Lower leg skin (tissue), 4 donors: ENCODE results near the gene ABL1. TPM values are rescaled to one million over a fixed set of nuclear protein-coding genes. Genes with fewer than 3 reads are reported as not detected.

Experiments
- DNase-seq, 2 donors: peaks; one replicate each; pipeline ENCODE4 v3.0.0-alpha.2; 2019; ENCODE audit warnings: low spot score in 2 of 2
- H3K4me3 ChIP-seq: fragments of 200-600 bp; sonication (generic); 2 replicates; pipeline ENCODE4 v1.5.1; 2017; ENCODE audit warnings: mild to moderate bottlenecking, low read depth; ENCODE audit not compliant: poor library complexity, severe bottlenecking
- POLR2A ChIP-seq, 2 donors: fragments of 450-650 bp; IDR thresholded peaks; one replicate each; pipeline ENCODE4 v1.6.1; 2016 to 2017; ENCODE audit warnings: antibody characterized with exemption in 2 of 2, mild to moderate bottlenecking in 1 of 2, moderate library complexity in 1 of 2
- WGBS, 2 donors: methylation state at CpG; one replicate each; pipeline ENCODE4 v1.1.5; 2018; 5-methylcytosine and 5-hydroxymethylcytosine counted together
- intact Hi-C: fragments of 100-400 bp; cut with DNase I; formaldehyde crosslinking; loops from one replicate; pipeline ENCODE4 v1.15.0; 2023; ENCODE audit warnings: low total_unique reads
- total RNA-seq, 4 donors: library from RNA; depleted of rRNA; stranded (reverse); fragments of >200 nt; gene quantifications; one replicate each; pipeline ENCODE4 v1.1.0, GENCODE V29; 2016
- TF ChIP-seq, protein P1 (sequence below), 3 donors: fragments of 450-650 bp; IDR thresholded peaks; one replicate each; pipeline ENCODE4 v1.5.1; 2016; ENCODE audit warnings: antibody characterized with exemption in 3 of 3, mild to moderate bottlenecking in 3 of 3, moderate library complexity in 2 of 3

The ABL1 gene
- total RNA-seq, 4 donors from 2014 or later: 21.2 to 47.2 (median 34.3) TPM

DNA sequence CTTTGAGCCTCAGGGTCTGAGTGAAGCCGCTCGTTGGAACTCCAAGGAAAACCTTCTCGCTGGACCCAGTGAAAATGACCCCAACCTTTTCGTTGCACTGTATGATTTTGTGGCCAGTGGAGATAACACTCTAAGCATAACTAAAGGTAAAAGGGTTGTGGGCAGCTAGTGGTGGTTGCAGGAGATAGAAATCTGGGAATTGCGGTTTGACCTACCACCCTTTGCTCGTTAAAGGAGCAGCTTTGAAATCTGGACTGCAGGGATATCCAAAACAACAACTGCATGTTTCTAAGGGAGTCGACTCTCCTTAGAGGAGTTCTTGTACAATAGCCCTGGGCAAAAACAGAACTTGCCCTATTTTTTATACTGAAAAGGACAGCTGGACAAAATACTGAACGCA lies 19.0 kb downstream of the ABL1 start:
- H3K4me3 ChIP-seq: no peak overlapping the region
- intact Hi-C loops: no loop called here
- no peak for DNase-seq
- TF ChIP-seq POLR2A (IDR thresholded peaks at IDR 0.05): no peak
- 77 to 79% methylated on average over 8 of the region's 8 CpGs for WGBS, 2 donors

GRCh38 chr9:130854835-130855234 lies 19.8 kb downstream of the ABL1 start:
- no peak overlapping the region for H3K4me3 ChIP-seq
- DNase-seq: no peak
- TF ChIP-seq, protein P1, sequence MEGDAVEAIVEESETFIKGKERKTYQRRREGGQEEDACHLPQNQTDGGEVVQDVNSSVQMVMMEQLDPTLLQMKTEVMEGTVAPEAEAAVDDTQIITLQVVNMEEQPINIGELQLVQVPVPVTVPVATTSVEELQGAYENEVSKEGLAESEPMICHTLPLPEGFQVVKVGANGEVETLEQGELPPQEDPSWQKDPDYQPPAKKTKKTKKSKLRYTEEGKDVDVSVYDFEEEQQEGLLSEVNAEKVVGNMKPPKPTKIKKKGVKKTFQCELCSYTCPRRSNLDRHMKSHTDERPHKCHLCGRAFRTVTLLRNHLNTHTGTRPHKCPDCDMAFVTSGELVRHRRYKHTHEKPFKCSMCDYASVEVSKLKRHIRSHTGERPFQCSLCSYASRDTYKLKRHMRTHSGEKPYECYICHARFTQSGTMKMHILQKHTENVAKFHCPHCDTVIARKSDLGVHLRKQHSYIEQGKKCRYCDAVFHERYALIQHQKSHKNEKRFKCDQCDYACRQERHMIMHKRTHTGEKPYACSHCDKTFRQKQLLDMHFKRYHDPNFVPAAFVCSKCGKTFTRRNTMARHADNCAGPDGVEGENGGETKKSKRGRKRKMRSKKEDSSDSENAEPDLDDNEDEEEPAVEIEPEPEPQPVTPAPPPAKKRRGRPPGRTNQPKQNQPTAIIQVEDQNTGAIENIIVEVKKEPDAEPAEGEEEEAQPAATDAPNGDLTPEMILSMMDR (IDR thresholded peaks at IDR 0.05): no peak
- TF ChIP-seq POLR2A (IDR thresholded peaks at IDR 0.05): no peak
- intact Hi-C loops: no loop called here
- 94 to 95% methylated on average over 9 of the region's 9 CpGs for WGBS, 2 donors

DNA sequence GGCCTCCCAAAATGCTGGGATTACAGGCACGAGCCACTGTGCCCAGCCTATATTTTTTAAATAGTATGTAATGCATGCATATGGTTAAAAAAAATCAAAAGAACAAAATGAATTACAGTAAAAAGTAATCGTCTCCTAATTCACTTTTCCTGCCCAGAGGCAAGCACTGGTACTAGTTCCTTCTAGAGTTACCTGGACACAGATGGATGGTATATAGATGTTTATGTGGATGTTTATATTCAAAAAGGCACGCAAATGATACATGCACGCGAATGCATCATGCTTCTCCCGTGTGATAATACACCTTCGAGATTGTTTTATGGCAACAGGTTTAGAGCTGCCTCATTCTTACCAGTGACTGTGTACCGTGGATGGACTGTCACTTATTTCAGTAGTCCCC lies 21.4 kb downstream of the ABL1 start:
- TF ChIP-seq, protein P1 (IDR thresholded peaks at IDR 0.05): no peak
- TF ChIP-seq POLR2A (IDR thresholded peaks at IDR 0.05): no peak
- 80% methylated on average over 8 of the region's 8 CpGs for WGBS, 2 donors
- no peak for DNase-seq

GRCh38 chr9:130857864-130858738 lies 23.0 kb downstream of the ABL1 start:
- H3K4me3 ChIP-seq: no peak overlapping the region
- WGBS, 2 donors: 44 to 70% methylated on average over 20 to 22 of the region's 22 CpGs
- intact Hi-C loops: no loop called here
- TF ChIP-seq, protein P1 (IDR thresholded peaks at IDR 0.05): no peak
- TF ChIP-seq POLR2A (IDR thresholded peaks at IDR 0.05): no peak
- peak in 1 of 2 donors; percentile 92 for DNase-seq

More for the DNA sequence above, 21.4 kb downstream of the ABL1 start:
- H3K4me3 ChIP-seq: no peak overlapping the region
- intact Hi-C loops: no loop called here

- 76 to 83% methylated on average over 20 of the region's 20 CpGs for WGBS, 2 donors
- TF ChIP-seq, protein P1 (IDR thresholded peaks at IDR 0.05): no peak
- TF ChIP-seq POLR2A (IDR thresholded peaks at IDR 0.05): no peak
- intact Hi-C loops: no loop called here
- DNase-seq: no peak
- no peak overlapping the region for H3K4me3 ChIP-seq
Observed at GRCh38 chr9:130858739-130859705, 24.0 kb downstream of the ABL1 start.
